Loucy (cell line): ENCODE data around the gene HEG1.

Experiments
- H2AFZ ChIP-seq: fragments of 200-600 bp; sonication (generic); 2 replicates; pipeline ENCODE4 v1.6.0; 2016; ENCODE audit warnings: antibody characterized with exemption, mild to moderate bottlenecking, low read length, moderate library complexity
- H3F3A ChIP-seq: fragments of 200-600 bp; 2 replicates; pipeline ENCODE4 v1.6.0; 2016; ENCODE audit warnings: antibody characterized with exemption, low read depth, mild to moderate bottlenecking
- H3K27me3 ChIP-seq: fragments of 200-600 bp; sonication (generic); 2 replicates; pipeline ENCODE4 v1.6.1; 2014; ENCODE audit warnings: low read length, mild to moderate bottlenecking; ENCODE audit not compliant: insufficient read depth, poor library complexity, severe bottlenecking
- H3K36me3 ChIP-seq: fragments of 200-600 bp; sonication (generic); 2 replicates; pipeline ENCODE4 v1.6.1; 2016; ENCODE audit warnings: low read length; ENCODE audit not compliant: insufficient read depth
- H3K4me1 ChIP-seq: fragments of 200-600 bp; sonication (generic); 2 replicates; pipeline ENCODE4 v1.5.1; 2014; ENCODE audit warnings: low read length, mild to moderate bottlenecking; ENCODE audit not compliant: insufficient read depth, poor library complexity, severe bottlenecking
- H3K4me2 ChIP-seq: fragments of 200-600 bp; sonication (generic); 2 replicates; pipeline ENCODE4 v1.6.0; 2014; ENCODE audit warnings: antibody characterized with exemption, low read length, low read depth, mild to moderate bottlenecking; ENCODE audit not compliant: poor library complexity, severe bottlenecking
- H3K4me3 ChIP-seq: fragments of 200-600 bp; sonication (generic); 2 replicates; pipeline ENCODE4 v1.5.1; 2014; ENCODE audit warnings: low read length, mild to moderate bottlenecking, mixed read lengths; ENCODE audit not compliant: poor library complexity, severe bottlenecking
- H3K79me2 ChIP-seq: fragments of 200-600 bp; sonication (generic); 2 replicates; pipeline ENCODE4 v1.6.1; 2014; ENCODE audit warnings: low read length; ENCODE audit not compliant: insufficient read depth
- H3K9ac ChIP-seq: fragments of 200-600 bp; sonication (generic); 2 replicates; pipeline ENCODE4 v1.6.0; 2014; ENCODE audit warnings: mild to moderate bottlenecking, low read depth, low read length, moderate library complexity; ENCODE audit not compliant: poor library complexity, severe bottlenecking
- H3K9me2 ChIP-seq: fragments of 200-600 bp; sonication (generic); replicated peaks from 2 replicates; pipeline ENCODE4 v1.6.1; 2016; ENCODE audit warnings: low read depth, low read length, mixed read lengths
- H3K9me3 ChIP-seq: fragments of 200-600 bp; sonication (generic); 2 replicates; pipeline ENCODE4 v1.6.1; 2014; ENCODE audit warnings: mild to moderate bottlenecking, antibody characterized with exemption, low read length, low read depth; ENCODE audit not compliant: insufficient read depth
- H4K20me1 ChIP-seq: fragments of 200-600 bp; sonication (generic); 2 replicates; pipeline ENCODE4 v1.6.0; 2014; ENCODE audit warnings: antibody characterized with exemption, low read length, mild to moderate bottlenecking; ENCODE audit not compliant: insufficient read depth, poor library complexity, severe bottlenecking
- EZH2phosphoT487 ChIP-seq: fragments of 200-600 bp; IDR thresholded peaks from 2 replicates; pipeline ENCODE4 v1.6.1; 2018; ENCODE audit warnings: antibody characterized with exemption, mild to moderate bottlenecking, moderate library complexity, borderline replicate concordance
- TF ChIP-seq, protein P1 (sequence below): fragments of 200-600 bp; sonication (generic); conservative IDR thresholded peaks from 2 replicates; pipeline ENCODE4 v1.5.1; 2014; ENCODE audit warnings: mild to moderate bottlenecking, antibody characterized with exemption, low read length

Gene HEG1

DNA sequence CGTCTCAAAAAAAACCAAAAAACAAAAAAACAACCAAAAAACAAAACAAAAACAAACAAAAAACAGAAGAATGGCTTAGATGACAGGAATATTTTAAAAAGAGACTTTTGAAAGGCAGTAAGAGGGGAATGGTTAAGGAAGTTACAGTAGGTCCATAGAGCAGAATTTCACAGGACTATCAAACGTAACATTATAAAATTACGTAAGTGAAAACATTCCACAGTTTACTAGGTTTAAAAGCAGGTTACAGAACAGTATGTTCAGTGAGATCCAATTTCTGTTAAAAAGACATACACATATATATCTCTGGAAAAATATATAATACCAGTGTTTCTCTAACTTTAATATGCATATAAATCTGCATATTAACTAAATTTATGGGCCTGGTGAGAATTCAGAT is 71.0 kb downstream of the HEG1 start:
- Histone ChIP-seq H2AFZ (no peak overlapping the region), H3K9me2 (no peaks in the 10 kb centered on the region), H4K20me1 (no peaks in the 10 kb centered on the region), H3K4me2 (no peak overlapping the region), H3K36me3 (no peaks in the 10 kb centered on the region; the same call in 1 of the 2 replicates), H3K27me3 (no peaks in the 10 kb centered on the region), H3K79me2 (no peaks in the 10 kb centered on the region), H3K4me1 (peaks cover 3% of the 10 kb centered on the region), H3K9ac (no peak overlapping the region), H3K4me3 (no peak overlapping the region), H3K9me3 (no peaks in the 10 kb centered on the region), H3F3A (no peaks in the 10 kb centered on the region)
- no peak for TF ChIP-seq EZH2phosphoT487
- TF ChIP-seq, protein P1, sequence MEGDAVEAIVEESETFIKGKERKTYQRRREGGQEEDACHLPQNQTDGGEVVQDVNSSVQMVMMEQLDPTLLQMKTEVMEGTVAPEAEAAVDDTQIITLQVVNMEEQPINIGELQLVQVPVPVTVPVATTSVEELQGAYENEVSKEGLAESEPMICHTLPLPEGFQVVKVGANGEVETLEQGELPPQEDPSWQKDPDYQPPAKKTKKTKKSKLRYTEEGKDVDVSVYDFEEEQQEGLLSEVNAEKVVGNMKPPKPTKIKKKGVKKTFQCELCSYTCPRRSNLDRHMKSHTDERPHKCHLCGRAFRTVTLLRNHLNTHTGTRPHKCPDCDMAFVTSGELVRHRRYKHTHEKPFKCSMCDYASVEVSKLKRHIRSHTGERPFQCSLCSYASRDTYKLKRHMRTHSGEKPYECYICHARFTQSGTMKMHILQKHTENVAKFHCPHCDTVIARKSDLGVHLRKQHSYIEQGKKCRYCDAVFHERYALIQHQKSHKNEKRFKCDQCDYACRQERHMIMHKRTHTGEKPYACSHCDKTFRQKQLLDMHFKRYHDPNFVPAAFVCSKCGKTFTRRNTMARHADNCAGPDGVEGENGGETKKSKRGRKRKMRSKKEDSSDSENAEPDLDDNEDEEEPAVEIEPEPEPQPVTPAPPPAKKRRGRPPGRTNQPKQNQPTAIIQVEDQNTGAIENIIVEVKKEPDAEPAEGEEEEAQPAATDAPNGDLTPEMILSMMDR, result no peak

DNA sequence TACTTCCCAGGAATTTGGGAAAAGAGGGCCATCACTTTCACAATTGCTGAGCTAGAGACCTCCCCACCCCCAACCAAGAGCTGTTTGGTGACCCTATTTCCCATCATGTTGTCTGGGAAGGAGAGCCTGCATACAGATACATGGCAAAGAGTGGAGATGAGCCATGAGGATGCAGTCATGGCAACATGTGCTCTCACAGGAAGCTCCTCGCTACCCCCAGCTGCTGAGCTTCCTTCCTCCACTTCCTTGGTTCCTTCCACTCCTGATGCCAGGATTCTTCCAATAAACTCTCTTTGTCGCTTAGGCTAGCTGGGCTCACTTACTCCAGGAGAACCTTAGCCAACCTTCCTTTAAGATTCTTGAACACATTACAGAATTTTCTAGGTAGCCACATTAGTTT is 72.9 kb downstream of the HEG1 start:
- H3K4me1 ChIP-seq, result peaks cover 3% of the 10 kb centered on the region
- no peak overlapping the region for H2AFZ ChIP-seq
- no peaks in the 10 kb centered on the region for H3K79me2 ChIP-seq
- H3K9ac ChIP-seq, result no peak overlapping the region
- TF ChIP-seq, protein P1, result no peak
- TF ChIP-seq EZH2phosphoT487, result no peak
- H3K9me3 ChIP-seq, result no peaks in the 10 kb centered on the region
- no peaks in the 10 kb centered on the region for H3K9me2 ChIP-seq
- H3K27me3 ChIP-seq, result no peaks in the 10 kb centered on the region
- H4K20me1 ChIP-seq, result no peaks in the 10 kb centered on the region
- no peak overlapping the region for H3K4me3 ChIP-seq
- no peak overlapping the region for H3K4me2 ChIP-seq
- no peaks in the 10 kb centered on the region for H3F3A ChIP-seq
- H3K36me3 ChIP-seq, result no peaks in the 10 kb centered on the region

DNA sequence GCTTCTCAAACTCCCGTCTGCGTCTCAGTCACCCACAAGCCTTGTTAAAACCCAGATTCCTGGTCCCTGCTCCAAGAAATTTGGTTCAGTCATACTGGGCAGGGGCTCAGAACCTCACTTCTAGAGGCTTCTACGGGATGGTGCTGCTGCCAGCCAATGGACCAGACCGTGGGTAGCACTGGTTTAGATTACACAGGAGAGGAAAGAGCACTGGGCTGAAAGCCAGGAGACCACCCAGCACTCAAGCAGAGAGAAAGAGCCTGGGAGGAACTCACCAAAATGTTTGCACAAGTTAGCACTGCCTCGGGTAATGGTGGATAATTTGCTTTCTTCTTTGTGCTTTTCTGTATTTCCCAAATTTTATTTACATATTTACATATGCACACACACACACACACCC is 74.3 kb downstream of the HEG1 start:
- Histone ChIP-seq H3K79me2 (no peaks in the 10 kb centered on the region), H3K9ac (no peak overlapping the region), H2AFZ (no peak overlapping the region), H3K9me2 (no peaks in the 10 kb centered on the region), H4K20me1 (no peaks in the 10 kb centered on the region), H3K4me3 (no peak overlapping the region), H3K27me3 (no peaks in the 10 kb centered on the region), H3K4me1 (peaks cover 3% of the 10 kb centered on the region), H3K36me3 (no peaks in the 10 kb centered on the region), H3K4me2 (no peak overlapping the region), H3K9me3 (no peaks in the 10 kb centered on the region), H3F3A (no peaks in the 10 kb centered on the region)
- no peak for TF ChIP-seq EZH2phosphoT487
- TF ChIP-seq, protein P1, result no peak
